GM12872 (cell line): Measurements from ENCODE around the gene PEF1.

Experiments used
- CTCF ChIP-seq: IDR thresholded peaks from 3 replicates; pipeline ENCODE4 v1.5.1; 2011; ENCODE audit warnings: low read depth, mild to moderate bottlenecking, low read length, moderate library complexity; ENCODE audit not compliant: insufficient read depth

Gene PEF1

GRCh38 chr1:31678681-31679080, 34.0 kb upstream of the PEF1 start:
- no peak for TF ChIP-seq CTCF

- TF ChIP-seq CTCF, result no peak
Observed at GRCh38 chr1:31677949-31678348, 33.3 kb upstream of the PEF1 start.

- TF ChIP-seq CTCF, result no peak
Observed at GRCh38 chr1:31677401-31677800, 32.7 kb upstream of the PEF1 start.

- TF ChIP-seq CTCF, result no peak
Observed at GRCh38 chr1:31675756-31676155, 31.1 kb upstream of the PEF1 start.

GRCh38 chr1:31675161-31675560, 30.5 kb upstream of the PEF1 start:
- no peak for TF ChIP-seq CTCF

- TF ChIP-seq CTCF, result no peak
Observed at GRCh38 chr1:31674626-31675025, 29.9 kb upstream of the PEF1 start.

GRCh38 chr1:31673433-31673832, 28.8 kb upstream of the PEF1 start:
- TF ChIP-seq CTCF, result no peak

GRCh38 chr1:31672986-31673385, 28.3 kb upstream of the PEF1 start:
- no peak for TF ChIP-seq CTCF
